Pancreas (tissue), 10 donors: Measurements from ENCODE around the gene ANO10. TPM values are rescaled to one million over a fixed set of nuclear protein-coding genes. Genes with fewer than 3 reads are reported as not detected.
"Not testable (repeated sequence)": the region's sequence is repeated elsewhere in the genome, so short reads cannot be mapped to it uniquely, and the experiment has no call there.

ENCODE experiments used
- ATAC-seq, 4 donors: fragments of 200-7000 bp; cut with Tn5 transposase; one replicate each; pipeline versions ENCODE4 v1.8.0 to v1.9.1; 2020; ENCODE audit warnings: mild to moderate bottlenecking in 4 of 4, moderate library complexity in 4 of 4
- DNase-seq, 6 donors: peaks; one replicate each; pipeline ENCODE4 v3.0.0-alpha.2; 2020
- FAIRE-seq: peaks from 2 replicates; lab custom pipeline; 2012; peaks lifted over from hg19 to GRCh38; lab: Jason Lieb, UNC
- H3K27ac ChIP-seq, 4 donors: fragments of 200-600 bp; sonication (generic); 1 replicate in 3 of 4; 2 replicates in 1 of 4; pipeline versions ENCODE4 v1.5.0 to v1.8.0; 2020
- H3K27me3 ChIP-seq, 4 donors: fragments of 200-600 bp; one replicate each; pipeline ENCODE4 v1.8.0; 2021
- H3K36me3 ChIP-seq, 3 donors: fragments of 200-600 bp; sonication (generic) in 1 of 3; one replicate each; pipeline versions ENCODE4 v1.5.0 to v1.8.0; 2020 to 2021
- H3K4me1 ChIP-seq, 3 donors: fragments of 200-600 bp; one replicate each; pipeline ENCODE4 v1.8.0; 2021
- H3K4me3 ChIP-seq, 4 donors: fragments of 200-600 bp; sonication (generic) in 2 of 4; one replicate each; pipeline versions ENCODE4 v1.5.0 to v1.8.0; 2020 to 2021
- H3K9me3 ChIP-seq, 4 donors: fragments of 200-600 bp; one replicate each; pipeline ENCODE4 v1.8.0; 2021
- WGBS, 2 donors: extraction: QIAGEN DNeasy Blood & Tissue Kit; methylation state at CpG; one replicate each; pipeline ENCODE4 v1.1.7; 2013; 5-methylcytosine and 5-hydroxymethylcytosine counted together
- intact Hi-C, 3 donors: fragments of 100-400 bp; cut with DNase I; formaldehyde crosslinking; loops; one replicate each; pipeline versions ENCODE4 v1.11.1 to v1.14.2; 2022
- polyA plus RNA-seq, 2 donors: library from polyadenylated mRNA; stranded (reverse); fragments of 200-250 nt; gene quantifications; one replicate each; pipeline ENCODE4 v1.2.3, GENCODE V29; 2013
- total RNA-seq, 6 donors: library from RNA; stranded (reverse); fragmentation: NEBNext Ultra II Directional in 4 of 6; extraction: Animal tissue kit (Norgen Biotek cat#: 25700) in 4 of 6; gene quantifications; one replicate each; pipeline versions ENCODE4 v1.2.1 to v1.2.4, GENCODE V29; 2021 to 2023
- TF ChIP-seq, protein P1 (sequence below), 4 donors: fragments of 200-600 bp; sonication (generic) in 3 of 4; IDR thresholded peaks; one replicate each; pipeline versions ENCODE4 v1.5.0 to v1.8.0; 2021; ENCODE audit warnings: antibody characterized with exemption in 4 of 4
- donor health status: healthy with polysubstance abuse.
- donor health status: DM: no; HTN: no; CAD: no; lungs with moderate emphysema.
- donor health status: DM: no; HTN: no; CAD: no.
- donor health status: control.
- donor health status: control.
- donor health status: Bipolar disorder and iron deficiency.
- donor health status: DM: yes; HTN: yes; CAD: no.
- donor health status: DM: no; HTN: no; CAD: no.
- donor health status: DM: no; HTN: no; CAD: no.
- donor health status: DM: yes; HTN: yes; CAD: no.

The ANO10 gene
- total and polyA plus RNA-seq, 8 donors: 7.2 to 17.6 (median 10.1) TPM

DNA sequence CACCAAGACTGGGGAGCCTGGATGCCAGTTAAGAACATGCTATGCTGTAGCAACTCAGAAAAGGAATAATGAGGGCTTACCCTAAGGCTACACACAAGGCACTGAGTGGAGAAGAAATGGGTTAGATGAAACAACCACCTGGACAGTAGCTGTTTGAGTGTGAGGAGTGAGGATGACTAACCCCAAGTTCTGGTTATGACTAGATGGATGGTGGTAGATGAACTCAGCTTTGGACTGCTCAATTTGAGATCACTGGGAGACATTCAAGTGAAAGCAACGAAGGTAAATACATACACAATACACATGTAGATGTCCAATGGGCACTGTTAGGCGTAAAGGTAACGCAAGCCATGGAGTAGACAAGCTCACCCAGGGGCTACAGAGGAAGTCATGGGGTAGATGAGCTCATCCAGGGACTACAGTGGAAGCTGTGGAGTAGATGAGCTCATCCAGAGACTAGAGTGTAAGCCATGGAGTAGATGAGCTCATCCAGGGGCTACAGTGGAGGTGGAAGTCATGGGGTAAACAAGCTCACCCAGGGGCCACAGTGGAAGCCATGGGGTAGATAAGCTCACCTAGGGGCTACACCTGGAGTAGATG is 98.3 kb downstream of the ANO10 start:
- intact Hi-C loops: no loop called here
- WGBS, 2 donors: 92 to 97% methylated on average over 3 of the region's 3 CpGs
- DNase-seq (no peak), ATAC-seq (no peak), FAIRE-seq (no peak)
- H3K4me1 ChIP-seq: no peaks in the 10 kb centered on the region
- no peaks in the 10 kb centered on the region for H3K9me3 ChIP-seq
- H3K4me3 ChIP-seq: no peak overlapping the region
- no peak overlapping the region for H3K27ac ChIP-seq
- H3K36me3 ChIP-seq: no peaks in the 10 kb centered on the region
- H3K27me3 ChIP-seq: no peaks in the 10 kb centered on the region
- TF ChIP-seq, protein P1, sequence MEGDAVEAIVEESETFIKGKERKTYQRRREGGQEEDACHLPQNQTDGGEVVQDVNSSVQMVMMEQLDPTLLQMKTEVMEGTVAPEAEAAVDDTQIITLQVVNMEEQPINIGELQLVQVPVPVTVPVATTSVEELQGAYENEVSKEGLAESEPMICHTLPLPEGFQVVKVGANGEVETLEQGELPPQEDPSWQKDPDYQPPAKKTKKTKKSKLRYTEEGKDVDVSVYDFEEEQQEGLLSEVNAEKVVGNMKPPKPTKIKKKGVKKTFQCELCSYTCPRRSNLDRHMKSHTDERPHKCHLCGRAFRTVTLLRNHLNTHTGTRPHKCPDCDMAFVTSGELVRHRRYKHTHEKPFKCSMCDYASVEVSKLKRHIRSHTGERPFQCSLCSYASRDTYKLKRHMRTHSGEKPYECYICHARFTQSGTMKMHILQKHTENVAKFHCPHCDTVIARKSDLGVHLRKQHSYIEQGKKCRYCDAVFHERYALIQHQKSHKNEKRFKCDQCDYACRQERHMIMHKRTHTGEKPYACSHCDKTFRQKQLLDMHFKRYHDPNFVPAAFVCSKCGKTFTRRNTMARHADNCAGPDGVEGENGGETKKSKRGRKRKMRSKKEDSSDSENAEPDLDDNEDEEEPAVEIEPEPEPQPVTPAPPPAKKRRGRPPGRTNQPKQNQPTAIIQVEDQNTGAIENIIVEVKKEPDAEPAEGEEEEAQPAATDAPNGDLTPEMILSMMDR (IDR thresholded peaks at IDR 0.05): no peak

DNA sequence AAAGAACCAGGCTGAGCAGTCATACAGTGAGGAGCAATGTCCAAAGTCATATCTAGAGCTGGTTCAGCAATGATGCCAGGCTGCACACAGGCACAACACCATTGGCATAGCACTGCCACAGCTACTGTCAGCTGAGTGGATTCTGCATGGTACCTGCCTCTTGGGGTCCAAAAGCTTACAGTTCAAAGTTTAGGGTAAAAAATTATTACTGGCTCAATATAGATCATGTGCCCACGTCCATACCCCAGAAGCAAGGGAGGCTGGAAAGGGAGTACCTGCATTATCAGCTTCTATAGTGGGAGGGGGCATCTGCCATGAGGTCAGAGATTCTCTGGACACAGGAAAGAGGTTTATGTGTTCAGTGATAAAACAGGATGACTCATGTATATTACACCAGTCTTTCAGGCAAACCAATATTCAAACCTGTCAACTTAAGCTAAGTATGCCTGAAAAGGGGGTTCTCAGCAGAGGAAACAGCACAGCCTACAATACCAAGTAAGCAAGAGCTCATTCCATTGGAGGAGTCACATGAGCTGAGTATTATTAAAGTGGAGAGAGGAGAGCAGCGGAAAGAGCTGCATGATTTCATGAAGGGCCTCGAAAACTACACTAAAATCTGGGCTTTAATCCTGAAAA is 99.0 kb downstream of the ANO10 start:
- TF ChIP-seq, protein P1 (IDR thresholded peaks at IDR 0.05): no peak
- H3K4me3 ChIP-seq: no peak overlapping the region
- WGBS, 2 donors: 93 to 98% methylated on average over 3 of the region's 3 CpGs
- intact Hi-C loops: no loop called here
- no peaks in the 10 kb centered on the region for H3K4me1 ChIP-seq
- no peak for DNase-seq
- no peak for ATAC-seq
- no peak for FAIRE-seq
- no peaks in the 10 kb centered on the region for H3K36me3 ChIP-seq
- H3K27me3 ChIP-seq: no peaks in the 10 kb centered on the region
- H3K27ac ChIP-seq: no peak overlapping the region
- no peaks in the 10 kb centered on the region for H3K9me3 ChIP-seq

DNA sequence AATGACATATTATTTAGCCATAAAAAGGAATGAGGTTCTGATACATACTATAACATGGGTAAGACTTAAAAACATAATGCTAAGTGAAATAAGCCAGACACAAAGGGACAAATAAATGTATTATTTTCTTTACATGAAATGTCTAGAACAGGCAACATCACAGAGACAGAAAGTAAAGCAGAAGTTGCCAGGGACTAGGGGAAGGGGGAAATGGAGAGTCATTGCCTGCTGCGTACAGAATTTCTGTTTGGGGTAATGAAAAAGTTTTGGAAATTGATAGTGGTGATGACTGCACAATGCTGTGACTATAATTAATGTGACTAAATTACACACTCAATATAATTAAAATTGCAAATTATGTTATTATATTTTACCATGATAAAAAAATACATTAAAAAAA is 99.9 kb downstream of the ANO10 start:
- no peak for DNase-seq
- intact Hi-C loops: no loop called here
- H3K4me3 ChIP-seq: no peak overlapping the region
- FAIRE-seq: no peak
- TF ChIP-seq, protein P1 (IDR thresholded peaks at IDR 0.05): no peak
- no peak overlapping the region for H3K27ac ChIP-seq
- WGBS, 2 donors: 95 to 97% methylated on average over 1 of the region's 1 CpG
- H3K27me3 ChIP-seq: no peaks in the 10 kb centered on the region
- no peaks in the 10 kb centered on the region for H3K36me3 ChIP-seq
- ATAC-seq: no peak
- no peaks in the 10 kb centered on the region for H3K4me1 ChIP-seq
- H3K9me3 ChIP-seq: no peaks in the 10 kb centered on the region

DNA sequence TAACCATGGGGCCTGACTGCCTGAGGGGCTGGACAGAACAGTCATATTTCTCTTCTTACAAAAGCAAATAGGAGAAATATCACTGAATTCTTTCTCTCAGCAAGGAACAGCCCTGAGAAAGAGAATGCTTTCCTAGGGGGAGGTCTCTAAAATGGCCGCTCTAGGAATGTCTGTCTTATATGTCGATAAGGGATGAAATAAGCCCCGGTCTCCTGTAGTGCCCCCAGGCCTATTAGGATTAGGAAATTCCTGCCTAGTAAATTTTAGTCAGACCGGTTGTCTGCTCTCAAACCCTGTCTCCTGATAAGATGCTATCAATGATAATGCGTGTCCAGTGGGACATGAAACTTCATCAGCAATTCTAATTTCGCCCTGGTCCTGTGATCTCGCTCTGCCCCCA is 103.3 kb downstream of the ANO10 start:
- 97% methylated on average over 7 of the region's 7 CpGs for WGBS, 2 donors
- FAIRE-seq, ATAC-seq, H3K27ac ChIP-seq, H3K36me3 ChIP-seq, H3K4me3 ChIP-seq, H3K27me3 ChIP-seq, intact Hi-C loops, H3K4me1 ChIP-seq, H3K9me3 ChIP-seq, DNase-seq: not testable (repeated sequence)

DNA sequence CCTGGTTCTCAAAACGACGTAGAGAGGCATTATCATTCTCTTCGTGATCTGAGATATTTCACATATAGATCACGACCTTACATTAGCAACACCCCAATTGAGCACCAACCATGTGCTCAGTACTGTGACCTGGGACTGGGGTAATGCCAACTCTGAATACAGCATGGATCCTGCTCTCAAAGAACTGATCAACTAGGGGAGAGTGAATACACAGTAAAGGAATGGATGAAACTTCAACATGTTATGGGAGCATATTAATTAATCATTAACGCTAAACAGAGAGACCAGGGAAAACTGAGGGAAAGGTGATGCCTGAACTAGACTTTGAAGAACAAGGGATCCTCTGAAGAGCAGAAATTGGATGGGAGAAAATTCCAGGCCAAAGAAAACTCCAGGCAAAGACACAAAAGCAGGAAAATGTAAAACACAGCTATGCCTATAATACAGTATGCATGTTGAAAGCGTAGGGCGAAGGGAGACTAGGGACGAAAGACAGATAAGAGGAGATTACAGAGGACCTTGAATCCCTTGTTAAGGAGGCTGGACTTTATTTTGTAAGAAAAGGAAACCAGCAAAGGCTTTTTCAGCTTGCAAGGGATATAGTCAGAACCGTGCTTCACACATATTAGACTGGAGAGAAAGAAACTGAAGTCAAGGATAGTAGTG is 105.7 kb downstream of the ANO10 start:
- Histone ChIP-seq H3K27ac (no peak overlapping the region), H3K4me1 (peaks cover 0 to 8% (median 0%) of the 10 kb centered on the region in 3 donors), H3K4me3 (no peak overlapping the region), H3K27me3 (no peaks in the 10 kb centered on the region), H3K36me3 (no peaks in the 10 kb centered on the region), H3K9me3 (no peaks in the 10 kb centered on the region)
- intact Hi-C loops: no loop called here
- WGBS, 2 donors: 60 to 68% methylated on average over 9 of the region's 9 CpGs
- no peak for FAIRE-seq
- ATAC-seq: peak in 1 of 4 donors; percentile 17
- TF ChIP-seq, protein P1 (IDR thresholded peaks at IDR 0.05): no peak
- no peak for DNase-seq
